Small intestine (tissue), 7 donors: ENCODE results near the gene LDLRAD3. TPM values are rescaled to one million over a fixed set of nuclear protein-coding genes. Genes with fewer than 3 reads are reported as not detected.

Experiments used
- DNase-seq, 2 donors: peaks; one replicate each; pipeline versions ENCODE4 v3.0.0 to v3.0.0-alpha.2; 2013
- FAIRE-seq: peaks from 2 replicates; lab custom pipeline; 2012; peaks lifted over from hg19 to GRCh38; lab: Jason Lieb, UNC
- H3K27ac ChIP-seq, 3 donors: one replicate each; pipeline ENCODE4 v1.5.1; 2013; ENCODE audit warnings: low read length in 2 of 3, mild to moderate bottlenecking in 2 of 3, control low read depth in 1 of 3, inconsistent platforms in 1 of 3, low read depth in 1 of 3, moderate library complexity in 1 of 3
- H3K27me3 ChIP-seq, 3 donors: one replicate each; pipeline ENCODE4 v1.6.1; 2013; ENCODE audit warnings: low read length in 3 of 3, inconsistent platforms in 1 of 3; ENCODE audit not compliant: control insufficient read depth in 3 of 3, insufficient read depth in 3 of 3
- H3K36me3 ChIP-seq, 3 donors: one replicate each; pipeline ENCODE4 v1.6.1; 2013; ENCODE audit warnings: low read length in 3 of 3, inconsistent platforms in 1 of 3, low read depth in 1 of 3, mild to moderate bottlenecking in 1 of 3, moderate library complexity in 1 of 3; ENCODE audit not compliant: control insufficient read depth in 3 of 3, insufficient read depth in 2 of 3
- H3K4me1 ChIP-seq, 3 donors: one replicate each; pipeline ENCODE4 v1.6.1; 2013; ENCODE audit warnings: low read length in 2 of 3, inconsistent platforms in 1 of 3, low read depth in 1 of 3, mild to moderate bottlenecking in 1 of 3, moderate library complexity in 1 of 3; ENCODE audit not compliant: control insufficient read depth in 3 of 3, insufficient read depth in 2 of 3
- H3K4me3 ChIP-seq, 3 donors: one replicate each; pipeline ENCODE4 v1.5.1; 2013; ENCODE audit warnings: low read length in 3 of 3, control low read depth in 1 of 3, inconsistent platforms in 1 of 3, low read depth in 1 of 3, mild to moderate bottlenecking in 1 of 3, moderate library complexity in 1 of 3
- H3K9me3 ChIP-seq, 2 donors: one replicate each; pipeline ENCODE4 v1.6.1; 2013; ENCODE audit warnings: low read depth in 1 of 2, low read length in 1 of 2; ENCODE audit not compliant: control insufficient read depth in 2 of 2, insufficient read depth in 1 of 2
- WGBS, 3 donors: extraction: QIAGEN DNeasy Blood & Tissue Kit; methylation state at CpG; one replicate each; pipeline ENCODE4 v1.1.7; 2013; 5-methylcytosine and 5-hydroxymethylcytosine counted together
- polyA plus RNA-seq, 4 donors: library from polyadenylated mRNA; stranded (reverse) in 3 of 4; unstranded in 1 of 4; fragments of 200-250 nt in 3 of 4; fragments of 120-200 nt in 1 of 4; gene quantifications; one replicate each; pipeline versions ENCODE4 v1.2.1 to v1.2.3, GENCODE V29; 2013
- donor health status: healthy with polysubstance abuse.
- donor health status: control.
- donor health status: control.
- donor health status: Bipolar disorder and iron deficiency.
- donor health status: healthy.

The LDLRAD3 gene
- polyA plus RNA-seq, 4 donors, result 0.22 to 6.9 (median 3.5) TPM

GRCh38 chr11:36074941-36075431 lies 131.1 kb downstream of the LDLRAD3 start:
- FAIRE-seq (no peak), DNase-seq (no peak)
- H3K36me3 ChIP-seq, result peaks cover 0 to 8% (median 0%) of the 10 kb centered on the region in 3 donors
- WGBS, 3 donors, result 61 to 90% (median 80%) methylated on average over 2 of the region's 2 CpGs
- peaks cover 0 to 13% of the 10 kb centered on the region in 2 donors for H3K9me3 ChIP-seq
- H3K27me3 ChIP-seq, result no peaks in the 10 kb centered on the region
- H3K4me1 ChIP-seq, result no peaks in the 10 kb centered on the region
- H3K4me3 ChIP-seq, result no peak overlapping the region
- H3K27ac ChIP-seq, result peak overlapping the region in 1 of 3 donors; percentile 37

- H3K27ac ChIP-seq, result no peak overlapping the region
- H3K36me3 ChIP-seq, result peaks cover 0 to 12% (median 0%) of the 10 kb centered on the region in 3 donors
- H3K4me1 ChIP-seq, result no peaks in the 10 kb centered on the region
- H3K4me3 ChIP-seq, result no peak overlapping the region
- FAIRE-seq (no peak), DNase-seq (no peak)
- no peaks in the 10 kb centered on the region for H3K27me3 ChIP-seq
- WGBS, 3 donors, result 95 to 98% (median 95%) methylated on average over 4 of the region's 4 CpGs
- H3K9me3 ChIP-seq, result peaks cover 0 to 13% of the 10 kb centered on the region in 2 donors
Measured at GRCh38 chr11:36077368-36077767, 133.5 kb downstream of the LDLRAD3 start.

- Histone ChIP-seq H3K4me3 (no peak overlapping the region), H3K4me1 (no peaks in the 10 kb centered on the region), H3K9me3 (peaks cover 0 to 13% of the 10 kb centered on the region in 2 donors), H3K27ac (no peak overlapping the region), H3K36me3 (peaks cover 0 to 14% (median 0%) of the 10 kb centered on the region in 3 donors), H3K27me3 (no peaks in the 10 kb centered on the region)
- WGBS, 3 donors, result 92% methylated on average over 10 of the region's 10 CpGs
- no peak for DNase-seq
- no peak for FAIRE-seq
Measured at GRCh38 chr11:36077886-36078685, 134.2 kb downstream of the LDLRAD3 start.

- Histone ChIP-seq H3K4me1 (no peaks in the 10 kb centered on the region), H3K9me3 (peaks cover 0 to 13% of the 10 kb centered on the region in 2 donors), H3K27me3 (no peaks in the 10 kb centered on the region), H3K4me3 (no peak overlapping the region), H3K27ac (no peak overlapping the region), H3K36me3 (peaks cover 0 to 14% (median 0%) of the 10 kb centered on the region in 3 donors)
- FAIRE-seq, result no peak
- DNase-seq, result no peak
- WGBS, 3 donors, result 91 to 93% (median 93%) methylated on average over 11 of the region's 11 CpGs
Measured at GRCh38 chr11:36078686-36079055, 134.8 kb downstream of the LDLRAD3 start.

GRCh38 chr11:36079878-36080675 lies 136.2 kb downstream of the LDLRAD3 start:
- H3K4me1 ChIP-seq, result no peaks in the 10 kb centered on the region
- H3K36me3 ChIP-seq, result peaks cover 0 to 20% (median 0%) of the 10 kb centered on the region in 3 donors
- H3K9me3 ChIP-seq, result peaks cover 0 to 16% of the 10 kb centered on the region in 2 donors
- H3K27ac ChIP-seq, result no peak overlapping the region
- no peak for DNase-seq
- 86 to 93% (median 91%) methylated on average over 7 of the region's 7 CpGs for WGBS, 3 donors
- H3K27me3 ChIP-seq, result no peaks in the 10 kb centered on the region
- no peak overlapping the region for H3K4me3 ChIP-seq
- FAIRE-seq, result no peak

GRCh38 chr11:36081274-36081945 lies 137.5 kb downstream of the LDLRAD3 start:
- Histone ChIP-seq H3K4me1 (no peaks in the 10 kb centered on the region), H3K36me3 (peaks cover 0 to 22% (median 0%) of the 10 kb centered on the region in 3 donors), H3K27me3 (no peaks in the 10 kb centered on the region), H3K9me3 (peaks cover 0 to 14% of the 10 kb centered on the region in 2 donors), H3K4me3 (no peak overlapping the region), H3K27ac (no peak overlapping the region)
- WGBS, 3 donors, result 90 to 92% (median 91%) methylated on average over 11 of the region's 11 CpGs
- FAIRE-seq, result no peak
- no peak for DNase-seq

GRCh38 chr11:36086366-36086765 lies 142.5 kb downstream of the LDLRAD3 start:
- Histone ChIP-seq H3K9me3 (peaks cover 0 to 8% of the 10 kb centered on the region in 2 donors), H3K27ac (no peak overlapping the region), H3K4me3 (no peak overlapping the region), H3K4me1 (no peaks in the 10 kb centered on the region), H3K36me3 (peaks cover 0 to 25% (median 0%) of the 10 kb centered on the region in 3 donors), H3K27me3 (no peaks in the 10 kb centered on the region)
- FAIRE-seq (no peak), DNase-seq (no peak)
- WGBS, 3 donors, result 90 to 95% (median 93%) methylated on average over 6 of the region's 6 CpGs
